H9 (cell line): ENCODE results near the gene TMCC1. TPM values are rescaled to one million over a fixed set of nuclear protein-coding genes. Genes with fewer than 3 reads are reported as not detected.

ENCODE experiments used
- DNase-seq: peaks from one replicate; pipeline ENCODE4 v3.0.0-alpha.2; 2017
- H2AFZ ChIP-seq: one replicate; pipeline ENCODE4 v1.6.1; 2013; ENCODE audit warnings: mild to moderate bottlenecking, low read length, control low read depth, moderate library complexity
- H2AK5ac ChIP-seq: 2 replicates; pipeline ENCODE4 v1.6.1; 2013; ENCODE audit warnings: low read length, control low read depth, mixed read lengths; ENCODE audit not compliant: insufficient read length
- H2BK120ac ChIP-seq: one replicate; pipeline ENCODE4 v1.6.1; 2013; ENCODE audit warnings: low read depth, mild to moderate bottlenecking, low read length, control low read depth, inconsistent platforms; ENCODE audit not compliant: poor library complexity, severe bottlenecking
- H2BK12ac ChIP-seq: 2 replicates; pipeline ENCODE4 v1.6.1; 2013; ENCODE audit warnings: low read length, control low read depth, mixed read lengths, low read depth; ENCODE audit not compliant: insufficient read length
- H2BK15ac ChIP-seq: 2 replicates; pipeline ENCODE4 v1.6.1; 2013; ENCODE audit warnings: low read depth, low read length, control low read depth
- H2BK20ac ChIP-seq: one replicate; pipeline ENCODE4 v1.6.1; 2013; ENCODE audit warnings: low read depth, mild to moderate bottlenecking, low read length, control low read depth, inconsistent platforms; ENCODE audit not compliant: poor library complexity, severe bottlenecking
- H2BK5ac ChIP-seq: 2 replicates; pipeline ENCODE4 v1.6.1; 2013; ENCODE audit warnings: low read length, control low read depth, mixed read lengths; ENCODE audit not compliant: insufficient read length
- H3K14ac ChIP-seq: 2 replicates; pipeline ENCODE4 v1.6.1; 2013; ENCODE audit warnings: low read length, control low read depth; ENCODE audit not compliant: insufficient read depth
- H3K18ac ChIP-seq: 2 replicates; pipeline ENCODE4 v1.6.1; 2013; ENCODE audit warnings: low read depth, mild to moderate bottlenecking, mixed read lengths, low read length, control low read depth; ENCODE audit not compliant: insufficient read length
- H3K23ac ChIP-seq: 2 replicates; pipeline ENCODE4 v1.6.1; 2013; ENCODE audit warnings: low read length, control low read depth, mixed read lengths, low read depth; ENCODE audit not compliant: insufficient read length
- H3K23me2 ChIP-seq: 2 replicates; pipeline ENCODE4 v1.6.1; 2013; ENCODE audit warnings: low read depth, mild to moderate bottlenecking, mixed read lengths, low read length, control low read depth; ENCODE audit not compliant: insufficient read length, poor library complexity, severe bottlenecking
- H3K27ac ChIP-seq: 2 replicates; pipeline ENCODE4 v1.5.1; 2013; ENCODE audit warnings: low read length, control low read depth, mixed read lengths, low read depth; ENCODE audit not compliant: insufficient read length
- H3K27me3 ChIP-seq: 2 replicates; pipeline ENCODE4 v1.6.1; 2013; ENCODE audit warnings: low read length, control low read depth, inconsistent platforms; ENCODE audit not compliant: insufficient read depth
- H3K4ac ChIP-seq: 2 replicates; pipeline ENCODE4 v1.6.1; 2013; ENCODE audit warnings: low read depth, mild to moderate bottlenecking, control low read depth, inconsistent platforms, low read length, moderate library complexity
- H3K4me1 ChIP-seq: 2 replicates; pipeline ENCODE4 v1.6.1; 2013; ENCODE audit warnings: low read length, control low read depth, inconsistent platforms; ENCODE audit not compliant: insufficient read depth
- H3K4me2 ChIP-seq: 2 replicates; pipeline ENCODE4 v1.6.1; 2013; ENCODE audit warnings: low read length, control low read depth, mixed read lengths; ENCODE audit not compliant: insufficient read length, insufficient read depth
- H3K56ac ChIP-seq: 2 replicates; pipeline ENCODE4 v1.6.1; 2013; ENCODE audit warnings: low read depth, mild to moderate bottlenecking, mixed read lengths, low read length, control low read depth; ENCODE audit not compliant: insufficient read length
- H3K79me1 ChIP-seq: 2 replicates; pipeline ENCODE4 v1.6.1; 2013; ENCODE audit warnings: low read depth, mild to moderate bottlenecking, moderate library complexity, low read length, control low read depth, inconsistent platforms; ENCODE audit not compliant: insufficient read depth, poor library complexity, severe bottlenecking
- H3K79me2 ChIP-seq: 2 replicates; pipeline ENCODE4 v1.6.1; 2013; ENCODE audit warnings: low read length, control low read depth, inconsistent platforms; ENCODE audit not compliant: insufficient read depth
- H3K9ac ChIP-seq: 2 replicates; pipeline ENCODE4 v1.6.1; 2013; ENCODE audit warnings: low read length, control low read depth, mixed read lengths; ENCODE audit not compliant: insufficient read length; ENCODE audit errors: extremely low read depth
- H3K9me3 ChIP-seq: one replicate; pipeline ENCODE4 v1.6.1; 2013; ENCODE audit warnings: low read depth, low read length, inconsistent platforms; ENCODE audit not compliant: control insufficient read depth
- H3T11ph ChIP-seq: one replicate; pipeline ENCODE4 v1.6.1; 2013; ENCODE audit warnings: mild to moderate bottlenecking, low read length, control low read depth, inconsistent platforms
- H4K20me1 ChIP-seq: one replicate; pipeline ENCODE4 v1.6.1; 2013; ENCODE audit not compliant: control insufficient read depth, insufficient read length, insufficient read depth
- H4K5ac ChIP-seq: 2 replicates; pipeline ENCODE4 v1.6.1; 2013; ENCODE audit warnings: low read depth, mild to moderate bottlenecking, mixed read lengths, low read length, control low read depth; ENCODE audit not compliant: insufficient read length
- H4K8ac ChIP-seq: replicated peaks from 2 replicates; pipeline ENCODE4 v1.6.1; 2013; ENCODE audit warnings: low read length, control low read depth, mixed read lengths, low read depth; ENCODE audit not compliant: insufficient read length
- H4K91ac ChIP-seq: 2 replicates; pipeline ENCODE4 v1.6.1; 2013; ENCODE audit warnings: low read depth, mild to moderate bottlenecking, moderate library complexity, mixed read lengths, low read length, control low read depth; ENCODE audit not compliant: insufficient read length
- H3K27ac Mint-ChIP-seq, 3 experiments: 2 replicates in 2 of 3; 3 replicates in 1 of 3; pipeline ENCODE4 v1.8.0; 2020 to 2021; ENCODE audit warnings: mixed read lengths in 3 of 3, mild to moderate bottlenecking in 1 of 3, moderate library complexity in 1 of 3
- H3K27me3 Mint-ChIP-seq: 2 replicates; pipeline ENCODE4 v1.8.0; 2021; ENCODE audit warnings: low read depth, mild to moderate bottlenecking, moderate library complexity, mixed read lengths
- H3K36me3 Mint-ChIP-seq, 3 experiments: 2 replicates in 2 of 3; 3 replicates in 1 of 3; pipeline ENCODE4 v1.8.0; 2020 to 2021; ENCODE audit warnings: low read depth in 3 of 3, mixed read lengths in 3 of 3; ENCODE audit not compliant: insufficient read depth in 1 of 3
- H3K4me1 Mint-ChIP-seq, 2 experiments: 2 replicates each; pipeline ENCODE4 v1.8.0; 2020; ENCODE audit warnings: mixed read lengths in 2 of 2
- H3K4me3 Mint-ChIP-seq, 2 experiments: 2 replicates in 1 of 2; 3 replicates in 1 of 2; pipeline ENCODE4 v1.8.0; 2020 to 2021; ENCODE audit warnings: mild to moderate bottlenecking in 2 of 2, mixed read lengths in 2 of 2, moderate library complexity in 1 of 2
- H3K9me3 Mint-ChIP-seq, 2 experiments: 2 replicates in 1 of 2; 3 replicates in 1 of 2; pipeline ENCODE4 v1.8.0; 2020; ENCODE audit warnings: mild to moderate bottlenecking in 2 of 2, mixed read lengths in 2 of 2, moderate library complexity in 1 of 2
- CTCF ChIP-seq: fragments of 200-600 bp; sonication (generic); conservative IDR thresholded peaks from 3 replicates; pipeline ENCODE4 v1.8.0; 2021; ENCODE audit warnings: antibody characterized with exemption, mild to moderate bottlenecking
- WGBS: extraction: QIAGEN DNeasy Blood & Tissue Kit; methylation state at CpG from one replicate; pipeline ENCODE4 v1.1.7; 2013; ENCODE audit warnings: missing lambda C conversion rate, low lambda C conversion rate, mixed read lengths; ENCODE audit not compliant: insufficient read length; ENCODE audit errors: extremely low coverage; 5-methylcytosine and 5-hydroxymethylcytosine counted together
- total RNA-seq: library from RNA; stranded (reverse); gene quantifications from 2 replicates; pipeline ENCODE4 v1.2.1, GENCODE V29; 2021

TMCC1 gene
- total RNA-seq, 1 experiment from 2014 or later, result 24.4 TPM

DNA sequence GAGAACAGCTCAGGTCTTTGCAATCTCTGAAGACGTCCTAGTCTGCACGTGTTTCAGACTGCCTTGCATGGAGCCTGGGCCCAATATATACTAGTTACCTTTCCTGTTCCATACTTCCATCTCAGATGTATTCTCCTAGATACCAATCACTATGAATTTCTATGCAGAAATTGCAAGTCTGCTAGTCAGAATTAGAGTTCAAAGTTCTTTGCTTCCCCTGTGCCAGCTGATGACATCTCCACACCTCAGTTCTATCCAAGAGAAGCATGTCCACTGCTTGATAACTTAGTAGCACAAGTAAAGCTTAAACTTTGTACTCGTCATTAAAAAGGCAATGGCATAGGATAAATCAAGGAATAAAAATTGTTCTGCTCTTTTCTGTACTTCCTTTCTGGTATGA lies 153.4 kb downstream of the TMCC1 start:
- no peak overlapping the region for H3K18ac ChIP-seq
- no peak overlapping the region for H2BK120ac ChIP-seq
- H4K91ac ChIP-seq, result no peak overlapping the region
- H3K4me1 ChIP-seq, result no peaks in the 10 kb centered on the region
- no peak overlapping the region for H2BK12ac ChIP-seq
- no peaks in the 10 kb centered on the region for H4K20me1 ChIP-seq
- Mint-ChIP-seq H3K4me3 (no peak overlapping the region), H3K27ac (no peak overlapping the region), H3K36me3 (no peaks in the 10 kb centered on the region), H3K27me3 (no peaks in the 10 kb centered on the region), H3K4me1 (peaks cover under 1 to 4% of the 10 kb centered on the region in 2 experiments; a peak in 3 of 4 replicates), H3K9me3 (no peaks in the 10 kb centered on the region)
- TF ChIP-seq CTCF, result no peak
- no peaks in the 10 kb centered on the region for H3K23me2 ChIP-seq
- no peak overlapping the region for H2BK15ac ChIP-seq
- no CpG with 5 or more reads among the region's 3 CpGs for WGBS
- H3K9ac ChIP-seq, result no peak overlapping the region
- H3T11ph ChIP-seq, result no peak overlapping the region
- H2BK20ac ChIP-seq, result no peak overlapping the region
- H3K27me3 ChIP-seq, result no peaks in the 10 kb centered on the region
- no peaks in the 10 kb centered on the region for H3K79me1 ChIP-seq
- H3K79me2 ChIP-seq, result no peaks in the 10 kb centered on the region
- no peak overlapping the region for H3K4ac ChIP-seq
- no peak overlapping the region for H3K23ac ChIP-seq
- no peak overlapping the region for H3K14ac ChIP-seq
- H3K56ac ChIP-seq, result no peak overlapping the region
- H3K4me2 ChIP-seq, result no peak overlapping the region
- H2BK5ac ChIP-seq, result no peak overlapping the region
- no peak overlapping the region for H3K27ac ChIP-seq
- H4K8ac ChIP-seq, result no peak overlapping the region
- no peak overlapping the region for H2AK5ac ChIP-seq
- no peak overlapping the region for H2AFZ ChIP-seq
- H3K9me3 ChIP-seq, result no peaks in the 10 kb centered on the region
- H4K5ac ChIP-seq, result no peak overlapping the region
- DNase-seq, result no peak
